OCI-LY7 (cell line): ENCODE data around the gene GPNMB.

Experiments used
- CTCF ChIP-seq: fragments of 200-600 bp; sonication (generic); conservative IDR thresholded peaks from 2 replicates; pipeline ENCODE4 v1.5.1; 2014; ENCODE audit warnings: mild to moderate bottlenecking, antibody characterized with exemption, low read length, moderate library complexity, mixed read lengths
- EZH2phosphoT487 ChIP-seq: fragments of 200-600 bp; sonication (generic); IDR thresholded peaks from 2 replicates; pipeline ENCODE4 v1.6.1; 2018; ENCODE audit warnings: low read depth, borderline replicate concordance, mild to moderate bottlenecking, mixed run types, antibody characterized with exemption, low read length, moderate library complexity, mixed read lengths

- no peak for TF ChIP-seq CTCF
- TF ChIP-seq EZH2phosphoT487: no peak
These were observed 38.3 kb upstream of the GPNMB start for GRCh38 chr7:23208316-23208715.
